Vagina (tissue), 2 donors: Measurements from ENCODE around the gene MVK. TPM values are rescaled to one million over a fixed set of nuclear protein-coding genes. Genes with fewer than 3 reads are reported as not detected.

Source experiments
- DNase-seq, 2 donors: peaks; one replicate each; pipeline ENCODE4 v3.0.0-alpha.2; 2017; ENCODE audit errors: extremely low spot score in 2 of 2
- H3K27ac ChIP-seq: fragments of 200-600 bp; sonication (generic); one replicate; pipeline ENCODE4 v1.5.1; 2019
- H3K27me3 ChIP-seq: fragments of 200-600 bp; sonication (generic); one replicate; pipeline ENCODE4 v1.5.1; 2019
- H3K36me3 ChIP-seq, 2 donors: fragments of 200-600 bp; sonication (generic); one replicate each; pipeline ENCODE4 v1.5.1; 2017 to 2019
- H3K4me1 ChIP-seq: fragments of 200-600 bp; sonication (generic); one replicate; pipeline ENCODE4 v1.5.1; 2019
- H3K4me3 ChIP-seq, 2 donors: fragments of 200-600 bp; sonication (generic); 1 replicate in 1 of 2; 2 replicates in 1 of 2; pipeline ENCODE4 v1.5.1; 2016 to 2019
- H3K9me3 ChIP-seq: fragments of 200-600 bp; sonication (generic); one replicate; pipeline ENCODE4 v1.5.1; 2019
- CTCF ChIP-seq, 3 experiments: fragments of 450-650 bp in 2 of 3; fragments of 200-600 bp in 1 of 3; sonication (generic) in 1 of 3; IDR thresholded peaks; one replicate each; pipeline ENCODE4 v1.5.1; 2017 to 2019; ENCODE audit warnings: antibody characterized with exemption in 3 of 3, mild to moderate bottlenecking in 2 of 3, moderate library complexity in 2 of 3
- POLR2A ChIP-seq, 2 donors: fragments of 450-650 bp; IDR thresholded peaks; one replicate each; pipeline ENCODE4 v1.6.1; 2017; ENCODE audit warnings: antibody characterized with exemption in 2 of 2, mild to moderate bottlenecking in 2 of 2, moderate library complexity in 2 of 2
- POLR2AphosphoS5 ChIP-seq, 2 donors: sonication (generic); formaldehyde crosslinking; IDR thresholded peaks; one replicate each; pipeline ENCODE4 v1.9.0; 2017; ENCODE audit warnings: antibody characterized with exemption in 2 of 2, mild to moderate bottlenecking in 2 of 2, low read depth in 1 of 2; ENCODE audit not compliant: insufficient read depth in 1 of 2
- intact Hi-C: fragments of 100-400 bp; cut with DNase I; formaldehyde crosslinking; loops from one replicate; pipeline ENCODE4 v1.15.1; 2023
- total RNA-seq: library from RNA; depleted of rRNA; stranded (reverse); fragments of >200 nt; gene quantifications from one replicate; pipeline ENCODE4 v1.2.3, GENCODE V29; 2016

Gene MVK
- total RNA-seq, 1 donor from 2014 or later = 24.1 TPM

GRCh38 chr12:109590566-109590965 lies 17.0 kb downstream of the MVK start:
- Histone ChIP-seq H3K36me3 (peaks cover 0 to 27% of the 10 kb centered on the region in 2 donors), H3K27me3 (no peaks in the 10 kb centered on the region), H3K27ac (no peak overlapping the region), H3K4me1 (no peaks in the 10 kb centered on the region), H3K4me3 (no peak overlapping the region), H3K9me3 (no peaks in the 10 kb centered on the region)
- intact Hi-C loops = no loop called here
- TF ChIP-seq POLR2A (IDR thresholded peaks at IDR 0.05) (no peak), POLR2AphosphoS5 (IDR thresholded peaks at IDR 0.05; ENCODE audit: insufficient read depth in 1 of 2, low read depth in 1 of 2) (no peak), CTCF (IDR thresholded peaks at IDR 0.05) (no peak)
- DNase-seq = no peak

- Histone ChIP-seq H3K4me1 (no peaks in the 10 kb centered on the region), H3K9me3 (no peaks in the 10 kb centered on the region), H3K36me3 (peaks cover 0 to 27% of the 10 kb centered on the region in 2 donors), H3K27ac (no peak overlapping the region), H3K27me3 (no peaks in the 10 kb centered on the region), H3K4me3 (no peak overlapping the region)
- TF ChIP-seq CTCF (IDR thresholded peaks at IDR 0.05) (no peak), POLR2AphosphoS5 (IDR thresholded peaks at IDR 0.05; ENCODE audit: insufficient read depth in 1 of 2, low read depth in 1 of 2) (no peak), POLR2A (IDR thresholded peaks at IDR 0.05) (no peak)
- intact Hi-C loops = no loop called here
- DNase-seq = no peak
These were observed 17.4 kb downstream of the MVK start for GRCh38 chr12:109591041-109591440.

DNA sequence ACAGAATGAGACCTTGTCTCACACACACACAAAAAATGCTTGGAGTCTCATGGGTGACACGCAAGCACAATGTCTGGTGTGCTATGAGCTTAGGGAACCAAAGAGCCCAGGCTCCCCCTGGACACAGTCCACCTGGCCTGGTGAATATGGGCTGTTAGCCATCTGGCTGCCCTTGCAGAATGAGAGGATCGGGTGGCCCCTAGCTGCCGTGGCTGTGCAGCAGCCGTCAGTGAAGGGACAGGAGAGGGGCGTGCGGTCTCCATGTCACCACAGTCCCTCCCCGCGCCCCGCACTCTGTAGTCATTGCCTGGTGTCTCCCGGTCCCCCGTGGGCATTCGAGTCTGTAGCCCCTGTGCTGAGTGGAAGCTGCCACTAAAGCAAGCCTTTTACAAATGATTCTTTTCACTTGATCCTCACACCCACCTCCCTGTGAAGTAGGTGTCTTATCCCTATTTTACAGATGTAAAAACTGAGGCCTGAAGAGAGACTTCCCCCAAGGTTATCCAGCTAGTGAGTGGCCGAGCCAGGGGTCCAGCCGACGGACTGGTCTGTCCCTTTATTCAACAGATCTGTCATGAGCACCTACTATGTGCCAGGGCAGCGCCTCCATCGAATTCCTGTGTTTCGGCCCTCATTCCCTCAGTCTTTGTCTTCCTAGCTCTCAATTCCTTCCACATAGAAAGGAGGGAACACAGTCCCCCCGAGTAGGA lies 18.8 kb downstream of the MVK start:
- H3K27me3 ChIP-seq = no peaks in the 10 kb centered on the region
- H3K4me1 ChIP-seq = peaks cover under 1% of the 10 kb centered on the region
- TF ChIP-seq POLR2AphosphoS5 (IDR thresholded peaks at IDR 0.05; ENCODE audit: insufficient read depth in 1 of 2, low read depth in 1 of 2) (no peak), POLR2A (IDR thresholded peaks at IDR 0.05) (no peak), CTCF (IDR thresholded peaks at IDR 0.05) (no peak)
- DNase-seq = no peak
- H3K36me3 ChIP-seq = peaks cover 0 to 24% of the 10 kb centered on the region in 2 donors
- no peaks in the 10 kb centered on the region for H3K9me3 ChIP-seq
- H3K27ac ChIP-seq = no peak overlapping the region
- no peak overlapping the region for H3K4me3 ChIP-seq
- intact Hi-C loops = no loop called here

- intact Hi-C loops = no loop called here
- Histone ChIP-seq H3K36me3 (peaks cover 0 to 18% of the 10 kb centered on the region in 2 donors), H3K9me3 (no peaks in the 10 kb centered on the region), H3K27me3 (no peaks in the 10 kb centered on the region), H3K4me1 (peaks cover 6% of the 10 kb centered on the region), H3K27ac (no peak overlapping the region), H3K4me3 (no peak overlapping the region)
- TF ChIP-seq POLR2AphosphoS5 (IDR thresholded peaks at IDR 0.05; ENCODE audit: insufficient read depth in 1 of 2, low read depth in 1 of 2) = no peak
- TF ChIP-seq CTCF (IDR thresholded peaks at IDR 0.05) = no peak
- no peak for TF ChIP-seq POLR2A (IDR thresholded peaks at IDR 0.05)
- DNase-seq = no peak
These were observed 19.3 kb downstream of the MVK start for GRCh38 chr12:109592905-109593272.

GRCh38 chr12:109594556-109595317 lies 21.1 kb downstream of the MVK start:
- Histone ChIP-seq H3K4me1 (peaks cover 9% of the 10 kb centered on the region), H3K27ac (no peak overlapping the region), H3K27me3 (no peaks in the 10 kb centered on the region), H3K36me3 (peaks cover 0 to 10% of the 10 kb centered on the region in 2 donors), H3K4me3 (no peak overlapping the region), H3K9me3 (no peaks in the 10 kb centered on the region)
- intact Hi-C loops = loop anchor here (5.0 kb wide), 1 partner anchor 183 kb away; no protein-coding TSS in a partner anchor
- TF ChIP-seq POLR2A (IDR thresholded peaks at IDR 0.05) (no peak), POLR2AphosphoS5 (IDR thresholded peaks at IDR 0.05; ENCODE audit: insufficient read depth in 1 of 2, low read depth in 1 of 2) (no peak), CTCF (IDR thresholded peaks at IDR 0.05) (no peak)
- no peak for DNase-seq
